HepG2 (cell line): ENCODE data around the gene KIF20A. TPM values are rescaled to one million over a fixed set of nuclear protein-coding genes. Genes with fewer than 3 reads are reported as not detected.

Experiments
- ATAD3A ChIP-seq: sonication (generic); formaldehyde crosslinking; IDR thresholded peaks from 2 replicates; pipeline ENCODE4 v1.4.0; 2020; ENCODE audit warnings: missing genetic modification reagents
- ELF1 ChIP-seq: sonication (generic); formaldehyde crosslinking; IDR thresholded peaks from 2 replicates; pipeline ENCODE4 v1.4.0; 2020; ENCODE audit warnings: missing genetic modification reagents
- GATAD2A ChIP-seq: IDR thresholded peaks from 2 replicates; pipeline ENCODE4 v1.6.1; 2016
- HDAC2 ChIP-seq: sonication (generic); formaldehyde crosslinking; IDR thresholded peaks from 2 replicates; pipeline ENCODE4 v1.4.0; 2020; ENCODE audit warnings: missing genetic modification reagents
- KMT2A ChIP-seq: sonication (generic); formaldehyde crosslinking; IDR thresholded peaks from 2 replicates; pipeline ENCODE4 v1.4.0; 2020; ENCODE audit warnings: missing genetic modification reagents
- NAIF1 ChIP-seq: sonication (generic); formaldehyde crosslinking; IDR thresholded peaks from 2 replicates; pipeline ENCODE4 v1.5.0; 2020; ENCODE audit warnings: mild to moderate bottlenecking, missing genetic modification reagents, borderline replicate concordance
- NR2C2 ChIP-seq: sonication (generic); formaldehyde crosslinking; IDR thresholded peaks from 2 replicates; pipeline ENCODE4 v1.4.0; 2020; ENCODE audit warnings: missing genetic modification reagents, mild to moderate bottlenecking, moderate library complexity, borderline replicate concordance
- RARA ChIP-seq: IDR thresholded peaks from 2 replicates; pipeline ENCODE4 v1.6.1; 2016; ENCODE audit warnings: missing genetic modification reagents, missing compliant biosample characterization
- SRF ChIP-seq: IDR thresholded peaks from 2 replicates; pipeline ENCODE4 v1.6.1; 2011; ENCODE audit warnings: mild to moderate bottlenecking, low read depth, low read length, moderate library complexity
- ZBTB7A ChIP-seq: sonication (generic); formaldehyde crosslinking; IDR thresholded peaks from 2 replicates; pipeline ENCODE4 v1.8.0; 2022; ENCODE audit warnings: mild to moderate bottlenecking, missing genetic modification reagents
- ZFYVE20 ChIP-seq: sonication (generic); formaldehyde crosslinking; IDR thresholded peaks from 2 replicates; pipeline ENCODE4 v1.8.0; 2023; ENCODE audit warnings: low read depth, mild to moderate bottlenecking, moderate library complexity, missing genetic modification reagents, borderline replicate concordance
- ZNF235 ChIP-seq: sonication (generic); formaldehyde crosslinking; IDR thresholded peaks from 2 replicates; pipeline ENCODE4 v1.8.1; 2023; ENCODE audit warnings: mild to moderate bottlenecking, missing genetic modification reagents, borderline replicate concordance
- ZNF598 ChIP-seq: sonication (generic); formaldehyde crosslinking; IDR thresholded peaks from 2 replicates; pipeline ENCODE4 v1.5.1; 2020; ENCODE audit warnings: mild to moderate bottlenecking, missing genetic modification reagents, borderline replicate concordance
- polyA plus RNA-seq, 8 experiments: library from polyadenylated mRNA; depleted of rRNA in 3 of 8; stranded (reverse) in 7 of 8; unstranded in 1 of 8; fragments of >200 nt; fragmentation: Illumina TruSeq in 4 of 8; extraction: Trizol in 4 of 8; gene quantifications; 2 replicates each; pipeline versions ENCODE4 v1.2.1 to v1.2.3, GENCODE V29; 2011 to 2016; ENCODE audit warnings: low read depth in 4 of 8, missing spikeins in 1 of 8, mixed read lengths in 1 of 8; ENCODE audit not compliant: insufficient read depth in 1 of 8
- total RNA-seq, 5 experiments: library from RNA; depleted of rRNA; stranded (reverse); fragments of >200 nt; fragmentation: Illumina TruSeq; extraction: Trizol; gene quantifications; 2 replicates each; pipeline ENCODE4 v1.2.3, GENCODE V29; 2016; ENCODE audit warnings: low read depth in 1 of 5
- TF ChIP-seq, protein P1 (sequence below): sonication (generic); formaldehyde crosslinking; IDR thresholded peaks from 2 replicates; pipeline ENCODE4 v1.5.0; 2020; ENCODE audit warnings: missing genetic modification reagents, mild to moderate bottlenecking, borderline replicate concordance
- TF ChIP-seq, protein P2 (sequence below): sonication (generic); formaldehyde crosslinking; IDR thresholded peaks from 2 replicates; pipeline ENCODE4 v1.8.1; 2022; ENCODE audit warnings: low read depth, mild to moderate bottlenecking, missing genetic modification reagents
- TF ChIP-seq, protein P3 (sequence below): sonication (generic); formaldehyde crosslinking; IDR thresholded peaks from 2 replicates; pipeline ENCODE4 v1.4.0; 2020; ENCODE audit warnings: missing genetic modification reagents
- TF ChIP-seq, protein P4 (sequence below): sonication (generic); formaldehyde crosslinking; IDR thresholded peaks from 2 replicates; pipeline ENCODE4 v1.8.0; 2022; ENCODE audit warnings: missing genetic modification reagents, mild to moderate bottlenecking, borderline replicate concordance
- TF ChIP-seq, protein P5 (sequence below): sonication (generic); formaldehyde crosslinking; IDR thresholded peaks from 2 replicates; pipeline ENCODE4 v1.4.0; 2020; ENCODE audit warnings: missing genetic modification reagents, borderline replicate concordance
- TF ChIP-seq, protein P6 (sequence below): sonication (generic); formaldehyde crosslinking; IDR thresholded peaks from 2 replicates; pipeline ENCODE4 v1.5.0; 2020; ENCODE audit warnings: missing genetic modification reagents

The KIF20A gene
- total and polyA plus RNA-seq, 2 of the 13 experiments (the other 11 are each of a cell fraction or from before 2014, with no cell fraction given), result 17.1 to 66.8 TPM

DNA sequence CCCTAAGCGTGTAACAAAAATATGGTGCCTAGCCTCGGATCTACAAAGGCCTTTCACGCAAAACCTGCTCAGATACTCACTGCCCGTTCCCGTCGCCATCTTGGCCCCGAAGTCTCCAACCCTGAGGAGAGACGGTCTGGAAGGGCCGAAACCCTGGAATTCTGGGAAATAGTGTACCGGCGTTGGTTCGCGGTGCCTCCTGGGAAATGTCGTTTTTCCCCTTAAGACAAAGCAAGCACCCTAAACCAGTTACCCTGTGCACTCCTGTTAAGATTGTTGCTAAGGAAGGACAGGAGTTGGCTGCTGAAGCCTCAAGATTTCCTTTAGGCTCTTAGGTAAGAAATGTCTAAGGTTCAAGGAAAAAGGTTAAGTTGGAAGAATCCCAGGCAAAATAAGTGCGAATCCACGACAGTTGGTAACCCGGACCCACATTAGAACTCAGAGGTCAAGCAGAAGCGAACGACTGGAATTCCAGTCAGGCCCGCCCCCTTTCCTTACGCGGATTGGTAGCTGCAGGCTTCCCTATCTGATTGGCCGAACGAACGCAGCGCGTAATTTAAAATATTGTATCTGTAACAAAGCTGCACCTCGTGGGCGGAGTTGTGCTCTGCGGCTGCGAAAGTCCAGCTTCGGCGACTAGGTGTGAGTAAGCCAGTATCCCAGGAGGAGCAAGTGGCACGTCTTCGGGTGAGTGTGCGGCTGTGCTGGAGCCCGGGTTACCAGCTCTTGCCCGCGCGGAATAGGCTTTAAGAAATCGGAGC is at the start of gene KIF20A, which contains the start of gene BRD8 (continued):
- TF ChIP-seq RARA, result no peak
- peak; percentile 55; the same call in 1 of the 2 replicates for TF ChIP-seq NAIF1 (CRISPR knock-in tag)
- peak; percentile 57; the same call in 1 of the 2 replicates for TF ChIP-seq ELF1 (CRISPR knock-in tag)
- peak; percentile 72; the same call in 1 of the 2 replicates for TF ChIP-seq SRF
- TF ChIP-seq, protein P1, sequence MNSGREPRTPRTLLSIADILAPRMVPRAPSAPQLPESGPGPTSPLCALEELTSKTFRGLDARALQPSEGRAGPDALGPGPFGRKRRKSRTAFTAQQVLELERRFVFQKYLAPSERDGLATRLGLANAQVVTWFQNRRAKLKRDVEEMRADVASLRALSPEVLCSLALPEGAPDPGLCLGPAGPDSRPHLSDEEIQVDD (CRISPR knock-in tag), result no peak
- TF ChIP-seq HDAC2 (CRISPR knock-in tag), result peak; percentile 61; the same call in 1 of the 2 replicates
- TF ChIP-seq KMT2A (CRISPR knock-in tag), result peak; percentile 54; the same call in 1 of the 2 replicates
- TF ChIP-seq, protein P2, sequence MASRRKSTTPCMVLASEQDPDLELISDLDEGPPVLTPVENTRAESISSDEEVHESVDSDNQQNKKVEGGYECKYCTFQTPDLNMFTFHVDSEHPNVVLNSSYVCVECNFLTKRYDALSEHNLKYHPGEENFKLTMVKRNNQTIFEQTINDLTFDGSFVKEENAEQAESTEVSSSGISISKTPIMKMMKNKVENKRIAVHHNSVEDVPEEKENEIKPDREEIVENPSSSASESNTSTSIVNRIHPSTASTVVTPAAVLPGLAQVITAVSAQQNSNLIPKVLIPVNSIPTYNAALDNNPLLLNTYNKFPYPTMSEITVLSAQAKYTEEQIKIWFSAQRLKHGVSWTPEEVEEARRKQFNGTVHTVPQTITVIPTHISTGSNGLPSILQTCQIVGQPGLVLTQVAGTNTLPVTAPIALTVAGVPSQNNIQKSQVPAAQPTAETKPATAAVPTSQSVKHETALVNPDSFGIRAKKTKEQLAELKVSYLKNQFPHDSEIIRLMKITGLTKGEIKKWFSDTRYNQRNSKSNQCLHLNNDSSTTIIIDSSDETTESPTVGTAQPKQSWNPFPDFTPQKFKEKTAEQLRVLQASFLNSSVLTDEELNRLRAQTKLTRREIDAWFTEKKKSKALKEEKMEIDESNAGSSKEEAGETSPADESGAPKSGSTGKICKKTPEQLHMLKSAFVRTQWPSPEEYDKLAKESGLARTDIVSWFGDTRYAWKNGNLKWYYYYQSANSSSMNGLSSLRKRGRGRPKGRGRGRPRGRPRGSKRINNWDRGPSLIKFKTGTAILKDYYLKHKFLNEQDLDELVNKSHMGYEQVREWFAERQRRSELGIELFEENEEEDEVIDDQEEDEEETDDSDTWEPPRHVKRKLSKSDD, result no peak
- peak; percentile 8; the same call in 1 of the 2 replicates for TF ChIP-seq GATAD2A
- TF ChIP-seq ZNF598 (CRISPR knock-in tag), result no peak
- TF ChIP-seq, protein P3, sequence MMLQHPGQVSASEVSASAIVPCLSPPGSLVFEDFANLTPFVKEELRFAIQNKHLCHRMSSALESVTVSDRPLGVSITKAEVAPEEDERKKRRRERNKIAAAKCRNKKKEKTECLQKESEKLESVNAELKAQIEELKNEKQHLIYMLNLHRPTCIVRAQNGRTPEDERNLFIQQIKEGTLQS (CRISPR knock-in tag), result no peak
- no peak for TF ChIP-seq ZFYVE20
- TF ChIP-seq, protein P4, sequence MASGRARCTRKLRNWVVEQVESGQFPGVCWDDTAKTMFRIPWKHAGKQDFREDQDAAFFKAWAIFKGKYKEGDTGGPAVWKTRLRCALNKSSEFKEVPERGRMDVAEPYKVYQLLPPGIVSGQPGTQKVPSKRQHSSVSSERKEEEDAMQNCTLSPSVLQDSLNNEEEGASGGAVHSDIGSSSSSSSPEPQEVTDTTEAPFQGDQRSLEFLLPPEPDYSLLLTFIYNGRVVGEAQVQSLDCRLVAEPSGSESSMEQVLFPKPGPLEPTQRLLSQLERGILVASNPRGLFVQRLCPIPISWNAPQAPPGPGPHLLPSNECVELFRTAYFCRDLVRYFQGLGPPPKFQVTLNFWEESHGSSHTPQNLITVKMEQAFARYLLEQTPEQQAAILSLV (CRISPR knock-in tag), result peak; percentile 67; the same call in 1 of the 2 replicates
- TF ChIP-seq NR2C2 (CRISPR knock-in tag), result peak; percentile 99
- no peak for TF ChIP-seq ATAD3A (CRISPR knock-in tag)
- TF ChIP-seq ZBTB7A (CRISPR knock-in tag), result no peak
- TF ChIP-seq, protein P5, sequence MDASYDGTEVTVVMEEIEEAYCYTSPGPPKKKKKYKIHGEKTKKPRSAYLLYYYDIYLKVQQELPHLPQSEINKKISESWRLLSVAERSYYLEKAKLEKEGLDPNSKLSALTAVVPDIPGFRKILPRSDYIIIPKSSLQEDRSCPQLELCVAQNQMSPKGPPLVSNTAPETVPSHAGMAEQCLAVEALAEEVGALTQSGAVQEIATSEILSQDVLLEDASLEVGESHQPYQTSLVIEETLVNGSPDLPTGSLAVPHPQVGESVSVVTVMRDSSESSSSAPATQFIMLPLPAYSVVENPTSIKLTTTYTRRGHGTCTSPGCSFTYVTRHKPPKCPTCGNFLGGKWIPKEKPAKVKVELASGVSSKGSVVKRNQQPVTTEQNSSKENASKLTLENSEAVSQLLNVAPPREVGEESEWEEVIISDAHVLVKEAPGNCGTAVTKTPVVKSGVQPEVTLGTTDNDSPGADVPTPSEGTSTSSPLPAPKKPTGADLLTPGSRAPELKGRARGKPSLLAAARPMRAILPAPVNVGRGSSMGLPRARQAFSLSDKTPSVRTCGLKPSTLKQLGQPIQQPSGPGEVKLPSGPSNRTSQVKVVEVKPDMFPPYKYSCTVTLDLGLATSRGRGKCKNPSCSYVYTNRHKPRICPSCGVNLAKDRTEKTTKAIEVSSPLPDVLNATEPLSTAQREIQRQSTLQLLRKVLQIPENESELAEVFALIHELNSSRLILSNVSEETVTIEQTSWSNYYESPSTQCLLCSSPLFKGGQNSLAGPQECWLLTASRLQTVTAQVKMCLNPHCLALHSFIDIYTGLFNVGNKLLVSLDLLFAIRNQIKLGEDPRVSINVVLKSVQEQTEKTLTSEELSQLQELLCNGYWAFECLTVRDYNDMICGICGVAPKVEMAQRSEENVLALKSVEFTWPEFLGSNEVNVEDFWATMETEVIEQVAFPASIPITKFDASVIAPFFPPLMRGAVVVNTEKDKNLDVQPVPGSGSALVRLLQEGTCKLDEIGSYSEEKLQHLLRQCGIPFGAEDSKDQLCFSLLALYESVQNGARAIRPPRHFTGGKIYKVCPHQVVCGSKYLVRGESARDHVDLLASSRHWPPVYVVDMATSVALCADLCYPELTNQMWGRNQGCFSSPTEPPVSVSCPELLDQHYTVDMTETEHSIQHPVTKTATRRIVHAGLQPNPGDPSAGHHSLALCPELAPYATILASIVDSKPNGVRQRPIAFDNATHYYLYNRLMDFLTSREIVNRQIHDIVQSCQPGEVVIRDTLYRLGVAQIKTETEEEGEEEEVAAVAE, result peak; percentile 71; the same call in 1 of the 2 replicates
- TF ChIP-seq, protein P6, sequence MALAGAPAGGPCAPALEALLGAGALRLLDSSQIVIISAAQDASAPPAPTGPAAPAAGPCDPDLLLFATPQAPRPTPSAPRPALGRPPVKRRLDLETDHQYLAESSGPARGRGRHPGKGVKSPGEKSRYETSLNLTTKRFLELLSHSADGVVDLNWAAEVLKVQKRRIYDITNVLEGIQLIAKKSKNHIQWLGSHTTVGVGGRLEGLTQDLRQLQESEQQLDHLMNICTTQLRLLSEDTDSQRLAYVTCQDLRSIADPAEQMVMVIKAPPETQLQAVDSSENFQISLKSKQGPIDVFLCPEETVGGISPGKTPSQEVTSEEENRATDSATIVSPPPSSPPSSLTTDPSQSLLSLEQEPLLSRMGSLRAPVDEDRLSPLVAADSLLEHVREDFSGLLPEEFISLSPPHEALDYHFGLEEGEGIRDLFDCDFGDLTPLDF, result peak; percentile 86
- TF ChIP-seq ZNF235 (CRISPR knock-in tag), result no peak
